Left lung (tissue), 10 donors: Measurements from ENCODE around the gene ZNF181. TPM values are rescaled to one million over a fixed set of nuclear protein-coding genes. Genes with fewer than 3 reads are reported as not detected.
A peak's percentile ranks its signal among the peaks of the same experiment; 100 is the strongest.

ENCODE experiments used
- ATAC-seq: fragments of 200-7000 bp; cut with Tn5 transposase; one replicate; pipeline ENCODE4 v1.9.1; 2020; ENCODE audit warnings: moderate library complexity
- DNase-seq, 4 donors: peaks; one replicate each; pipeline ENCODE4 v3.0.0-alpha.2; 2013 to 2020
- H3K27ac ChIP-seq, 2 donors: fragments of 200-600 bp; sonication (generic) in 1 of 2; one replicate each; pipeline versions ENCODE4 v1.5.0 to v1.8.0; 2020 to 2021
- H3K27me3 ChIP-seq, 2 donors: fragments of 200-600 bp; sonication (generic) in 1 of 2; one replicate each; pipeline versions ENCODE4 v1.5.0 to v1.8.0; 2020 to 2021
- H3K36me3 ChIP-seq, 2 donors: fragments of 200-600 bp; sonication (generic) in 1 of 2; one replicate each; pipeline versions ENCODE4 v1.5.0 to v1.8.0; 2020 to 2021
- H3K4me1 ChIP-seq, 2 donors: fragments of 200-600 bp; one replicate each; pipeline ENCODE4 v1.8.0; 2021
- H3K4me3 ChIP-seq, 2 donors: fragments of 200-600 bp; sonication (generic) in 1 of 2; one replicate each; pipeline versions ENCODE4 v1.5.0 to v1.8.0; 2020 to 2021; ENCODE audit warnings: mild to moderate bottlenecking in 1 of 2
- H3K9me3 ChIP-seq, 2 donors: fragments of 200-600 bp; sonication (generic) in 1 of 2; one replicate each; pipeline versions ENCODE4 v1.5.0 to v1.8.0; 2020 to 2021
- CTCF ChIP-seq, 2 donors: fragments of 200-600 bp; sonication (generic) in 1 of 2; IDR thresholded peaks; one replicate each; pipeline versions ENCODE4 v1.5.0 to v1.8.0; 2021; ENCODE audit warnings: antibody characterized with exemption in 2 of 2
- intact Hi-C, 2 donors: fragments of 100-400 bp; cut with DNase I; formaldehyde crosslinking; loops; one replicate each; pipeline versions ENCODE4 v1.11.2 to v1.14.2; 2022
- polyA plus RNA-seq, 6 donors: library from polyadenylated mRNA; unstranded; fragments of 120-200 nt; gene quantifications; one replicate each; pipeline ENCODE4 v1.2.1, GENCODE V29; 2013; ENCODE audit not compliant: insufficient read length in 6 of 6
- total RNA-seq, 2 donors: library from RNA; stranded (reverse); fragmentation: NEBNext Ultra II Directional; extraction: Animal tissue kit (Norgen Biotek cat#: 25700); gene quantifications; one replicate each; pipeline ENCODE4 v1.2.1, GENCODE V29; 2021
- donor health status: DM: no; HTN: yes; CAD: no.
- donor health status: DM: no; HTN: no; CAD: no.

The ZNF181 gene
- total and polyA plus RNA-seq, 8 donors, result 7.8 to 21.9 (median 19.3) TPM

GRCh38 chr19:34773555-34773864, 39.5 kb downstream of the ZNF181 start:
- H3K4me1 ChIP-seq, result peaks cover 0 to 7% of the 10 kb centered on the region in 2 donors
- no peak for DNase-seq
- H3K9me3 ChIP-seq, result peaks cover 0 to 12% of the 10 kb centered on the region in 2 donors
- intact Hi-C loops, result no loop called here
- no peak for ATAC-seq
- no peaks in the 10 kb centered on the region for H3K27me3 ChIP-seq
- H3K4me3 ChIP-seq, result peak overlapping the region; percentile 79 to 98
- H3K36me3 ChIP-seq, result peaks cover 0 to 7% of the 10 kb centered on the region in 2 donors
- no peak for TF ChIP-seq CTCF (IDR thresholded peaks at IDR 0.05)
- H3K27ac ChIP-seq, result peak overlapping the region in 1 of 2 donors; percentile 84

GRCh38 chr19:34774857-34775256, 40.8 kb downstream of the ZNF181 start:
- no peaks in the 10 kb centered on the region for H3K27me3 ChIP-seq
- no peak for TF ChIP-seq CTCF (IDR thresholded peaks at IDR 0.05)
- H3K9me3 ChIP-seq, result peaks cover 0 to 12% of the 10 kb centered on the region in 2 donors
- ATAC-seq, result no peak
- no peak overlapping the region for H3K27ac ChIP-seq
- no peaks in the 10 kb centered on the region for H3K36me3 ChIP-seq
- peaks cover 0 to 7% of the 10 kb centered on the region in 2 donors for H3K4me1 ChIP-seq
- intact Hi-C loops, result no loop called here
- no peak overlapping the region for H3K4me3 ChIP-seq
- DNase-seq, result no peak

GRCh38 chr19:34778342-34778741, 44.3 kb downstream of the ZNF181 start:
- Histone ChIP-seq H3K27ac (no peak overlapping the region), H3K4me1 (no peaks in the 10 kb centered on the region), H3K36me3 (no peaks in the 10 kb centered on the region), H3K27me3 (no peaks in the 10 kb centered on the region), H3K9me3 (peaks cover 0 to 8% of the 10 kb centered on the region in 2 donors), H3K4me3 (no peak overlapping the region)
- no peak for TF ChIP-seq CTCF (IDR thresholded peaks at IDR 0.05)
- ATAC-seq, result no peak
- DNase-seq, result no peak
- intact Hi-C loops, result no loop called here

- ATAC-seq (no peak), DNase-seq (no peak)
- no peaks in the 10 kb centered on the region for H3K4me1 ChIP-seq
- H3K27me3 ChIP-seq, result no peaks in the 10 kb centered on the region
- peaks cover 0 to 3% of the 10 kb centered on the region in 2 donors for H3K9me3 ChIP-seq
- H3K4me3 ChIP-seq, result no peak overlapping the region
- H3K36me3 ChIP-seq, result no peaks in the 10 kb centered on the region
- H3K27ac ChIP-seq, result no peak overlapping the region
- no peak for TF ChIP-seq CTCF (IDR thresholded peaks at IDR 0.05)
- intact Hi-C loops, result no loop called here
These were observed 45.6 kb downstream of the ZNF181 start for GRCh38 chr19:34779652-34780051.

GRCh38 chr19:34786236-34786635, 52.2 kb downstream of the ZNF181 start:
- no peak for TF ChIP-seq CTCF (IDR thresholded peaks at IDR 0.05)
- H3K27me3 ChIP-seq, result no peaks in the 10 kb centered on the region
- ATAC-seq (no peak), DNase-seq (no peak)
- H3K4me1 ChIP-seq, result no peaks in the 10 kb centered on the region
- no peaks in the 10 kb centered on the region for H3K36me3 ChIP-seq
- no peak overlapping the region for H3K27ac ChIP-seq
- intact Hi-C loops, result no loop called here
- no peaks in the 10 kb centered on the region for H3K9me3 ChIP-seq
- H3K4me3 ChIP-seq, result no peak overlapping the region
